Natural killer cell treated with Interleukin-12 subunit alpha and Interleukin-12 subunit beta and Interleukin-15 and Interleukin-18, amount 100 ng/mL, for 72 hours (primary cell): Measurements from ENCODE around the gene BOD1. TPM values are rescaled to one million over a fixed set of nuclear protein-coding genes. Genes with fewer than 3 reads are reported as not detected.

Source experiments
- ATAC-seq, 2 donors: fragments of 150-1000 bp; cut with Tn5 transposase in 1 of 2; sonication (Bioruptor Pico), chemical (Tn5 transposase) in 1 of 2; 2 replicates each; pipeline ENCODE4 v1.10.0; 2021
- DNase-seq: peaks from one replicate; pipeline ENCODE4 v3.0.0; 2022; ENCODE audit warnings: low spot score
- H3K27ac Mint-ChIP-seq, 2 donors: 1 replicate in 1 of 2; 2 replicates in 1 of 2; pipeline ENCODE4 v1.8.0; 2022; ENCODE audit warnings: mixed read lengths in 2 of 2, mild to moderate bottlenecking in 1 of 2, moderate library complexity in 1 of 2
- H3K27me3 Mint-ChIP-seq, 2 donors: 1 replicate in 1 of 2; 2 replicates in 1 of 2; pipeline ENCODE4 v1.8.0; 2022; ENCODE audit warnings: mixed read lengths in 2 of 2
- H3K36me3 Mint-ChIP-seq: one replicate; pipeline ENCODE4 v1.8.0; 2022; ENCODE audit warnings: mixed read lengths
- H3K4me1 Mint-ChIP-seq, 2 donors: 1 replicate in 1 of 2; 2 replicates in 1 of 2; pipeline ENCODE4 v1.8.0; 2022; ENCODE audit warnings: low read depth in 2 of 2, mixed read lengths in 2 of 2, mild to moderate bottlenecking in 1 of 2
- H3K4me3 Mint-ChIP-seq: one replicate; pipeline ENCODE4 v1.8.0; 2022; ENCODE audit warnings: mixed read lengths
- H3K9me3 Mint-ChIP-seq: 2 replicates; pipeline ENCODE4 v1.8.0; 2022; ENCODE audit warnings: mixed read lengths
- total RNA-seq, 2 donors: library from RNA; stranded (reverse); gene quantifications; one replicate each; pipeline ENCODE4 v1.2.3, GENCODE V29; 2022

BOD1 gene
- total RNA-seq = 10 to 100 TPM; 16.3 to 24.4 TPM

DNA sequence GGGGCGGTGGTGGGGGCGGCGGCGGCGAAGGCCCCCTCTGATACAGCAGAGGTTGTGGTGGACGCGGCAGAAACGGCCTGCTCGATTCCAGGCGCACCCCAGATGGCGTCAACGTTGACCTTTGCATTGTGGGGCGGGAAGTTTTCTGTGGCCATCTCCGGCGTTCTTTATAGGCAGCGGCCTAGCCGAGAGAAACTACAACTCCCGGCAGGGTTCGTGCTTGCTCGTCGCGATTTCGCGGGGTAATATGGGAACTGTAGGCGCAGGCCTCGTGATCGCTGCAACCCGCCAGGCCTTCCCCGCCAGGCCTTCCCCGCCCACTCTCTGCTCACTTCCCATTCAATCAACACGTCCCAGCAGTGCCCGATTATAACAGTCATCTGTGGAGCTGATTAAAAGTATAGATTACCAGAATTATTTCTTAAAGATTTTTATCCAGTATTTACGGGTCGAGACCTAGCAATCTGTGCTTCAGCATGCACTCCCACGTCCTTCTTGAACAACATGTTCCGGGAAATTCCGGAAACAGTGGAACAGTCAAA is at the start of gene BOD1:
Gene BOD1 (minus strand): TSS at position 74 of the 542 bp plus-strand sequence. CDS start 214 bp downstream, outside the sequence.
- Mint-ChIP-seq H3K36me3 (peaks cover 5% of the 10 kb centered on the region), H3K4me3 (peak within 1 kb of the TSS; percentile 89), H3K27ac (peak within 1 kb of the TSS; percentile 68 to 93), H3K9me3 (no peaks in the 10 kb centered on the region), H3K4me1 (peaks cover 30 to 36% of the 10 kb centered on the region in 2 donors), H3K27me3 (no peaks in the 10 kb centered on the region)
- ATAC-seq (peak; percentile 99), DNase-seq (peak; percentile 96)

- Mint-ChIP-seq H3K27ac (no peak overlapping the region), H3K4me3 (no peak overlapping the region), H3K27me3 (peaks cover 9 to 15% of the 10 kb centered on the region in 2 donors), H3K9me3 (no peaks in the 10 kb centered on the region), H3K4me1 (no peaks in the 10 kb centered on the region), H3K36me3 (no peaks in the 10 kb centered on the region)
- ATAC-seq (no peak), DNase-seq (no peak)
These were observed 48.9 kb upstream of the BOD1 start for GRCh38 chr5:173665326-173665725.

GRCh38 chr5:173664154-173664526 is 47.7 kb upstream of the BOD1 start:
- Mint-ChIP-seq H3K36me3 (no peaks in the 10 kb centered on the region), H3K9me3 (no peaks in the 10 kb centered on the region), H3K4me1 (no peaks in the 10 kb centered on the region), H3K27me3 (peaks cover 6 to 15% of the 10 kb centered on the region in 2 donors), H3K27ac (no peak overlapping the region), H3K4me3 (no peak overlapping the region)
- no peak for ATAC-seq
- DNase-seq = no peak

- Mint-ChIP-seq H3K27me3 (peaks cover 8 to 15% of the 10 kb centered on the region in 2 donors), H3K27ac (no peak overlapping the region), H3K4me3 (no peak overlapping the region), H3K9me3 (no peaks in the 10 kb centered on the region), H3K4me1 (no peaks in the 10 kb centered on the region), H3K36me3 (no peaks in the 10 kb centered on the region)
- DNase-seq = no peak
- ATAC-seq = no peak
These were observed 47.1 kb upstream of the BOD1 start for GRCh38 chr5:173663352-173664153.

DNA sequence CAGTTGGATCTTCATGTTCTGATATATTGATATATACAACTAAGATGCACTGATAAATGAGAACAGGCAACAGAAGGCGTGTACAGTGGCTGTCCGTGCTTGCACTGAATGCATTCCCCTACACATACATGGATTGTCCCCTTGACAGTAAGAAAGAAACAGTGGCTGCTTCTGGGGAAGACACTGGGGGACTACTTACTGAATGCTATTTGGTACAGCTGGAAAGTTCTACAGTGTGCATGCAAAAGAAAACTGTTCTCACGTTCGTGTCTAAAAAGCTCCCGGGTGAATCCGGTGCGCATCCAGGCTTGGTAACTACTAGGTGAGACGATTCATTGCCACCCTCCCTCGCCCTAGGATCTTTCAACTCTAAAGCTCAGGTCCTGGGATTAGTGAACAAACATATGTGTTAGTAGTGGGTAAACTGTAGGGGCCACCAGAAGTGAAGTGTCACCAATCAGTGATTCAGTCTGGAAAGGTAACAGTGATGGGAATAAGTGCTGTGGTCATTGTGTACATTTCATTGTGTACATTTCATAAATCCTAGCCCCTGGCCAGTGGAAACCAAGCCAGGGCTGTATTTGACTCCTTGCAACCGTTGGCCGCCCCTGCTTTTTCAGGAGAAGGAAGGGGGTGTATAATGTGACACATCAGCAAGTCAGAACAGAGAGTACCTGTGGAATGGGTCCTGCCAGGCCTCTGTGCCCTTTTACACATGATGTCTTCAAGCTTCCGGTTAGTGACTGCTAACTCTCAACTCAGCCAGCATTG is 46.3 kb upstream of the BOD1 start:
- Mint-ChIP-seq H3K4me3 (no peak overlapping the region), H3K9me3 (no peaks in the 10 kb centered on the region), H3K27me3 (peaks cover 5 to 7% of the 10 kb centered on the region in 2 donors), H3K36me3 (no peaks in the 10 kb centered on the region), H3K4me1 (no peaks in the 10 kb centered on the region), H3K27ac (no peak overlapping the region)
- no peak for ATAC-seq
- no peak for DNase-seq

DNA sequence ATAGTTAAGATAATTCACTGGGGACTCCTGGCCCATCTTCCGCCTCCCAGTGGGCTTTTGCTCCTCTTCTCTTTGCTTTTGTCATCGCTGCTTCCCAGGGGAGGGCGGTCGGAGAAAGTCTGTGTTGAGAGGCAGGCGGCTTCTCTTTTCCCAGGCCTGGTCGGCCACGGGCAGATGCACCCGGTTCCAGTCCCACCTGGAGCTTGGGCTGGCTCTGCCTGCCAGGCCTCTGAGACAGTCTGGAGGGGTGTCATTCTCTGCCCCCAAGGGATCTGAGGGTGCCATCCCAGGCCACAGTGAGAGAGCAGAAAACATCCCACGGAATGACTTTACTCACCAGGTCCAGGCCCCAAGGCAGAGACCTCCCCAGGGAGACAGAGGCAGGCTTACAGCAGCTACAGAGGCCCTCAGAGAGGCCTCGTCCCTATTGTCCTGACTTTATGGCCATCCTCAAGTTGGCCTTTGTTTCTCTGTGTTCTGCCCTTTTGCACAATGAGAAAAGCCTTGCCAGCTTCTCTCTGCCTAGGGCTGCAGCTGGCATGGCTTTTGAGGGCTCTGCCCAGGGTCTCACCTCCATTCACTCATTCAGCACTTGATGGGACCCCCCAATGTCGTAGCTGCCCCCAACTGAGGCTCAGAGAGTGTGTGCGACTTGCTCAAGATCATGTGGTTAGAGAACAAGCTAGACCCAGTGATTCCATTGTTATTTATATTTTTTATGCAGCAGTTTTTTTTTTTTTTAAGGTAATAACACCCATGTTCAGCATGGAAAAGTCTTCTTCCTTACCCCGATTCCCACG is 44.2 kb upstream of the BOD1 start:
- H3K9me3 Mint-ChIP-seq = no peaks in the 10 kb centered on the region
- ATAC-seq (no peak), DNase-seq (no peak)
- H3K36me3 Mint-ChIP-seq = no peaks in the 10 kb centered on the region
- H3K27me3 Mint-ChIP-seq = peaks cover 0 to 9% of the 10 kb centered on the region in 2 donors
- no peaks in the 10 kb centered on the region for H3K4me1 Mint-ChIP-seq
- no peak overlapping the region for H3K27ac Mint-ChIP-seq
- no peak overlapping the region for H3K4me3 Mint-ChIP-seq

- H3K27me3 Mint-ChIP-seq = peaks cover 0 to 9% of the 10 kb centered on the region in 2 donors
- H3K36me3 Mint-ChIP-seq = no peaks in the 10 kb centered on the region
- H3K4me3 Mint-ChIP-seq = no peak overlapping the region
- no peaks in the 10 kb centered on the region for H3K4me1 Mint-ChIP-seq
- H3K27ac Mint-ChIP-seq = no peak overlapping the region
- H3K9me3 Mint-ChIP-seq = no peaks in the 10 kb centered on the region
- ATAC-seq (no peak), DNase-seq (no peak)
These were observed 43.0 kb upstream of the BOD1 start for GRCh38 chr5:173659423-173659822.

- Mint-ChIP-seq H3K36me3 (no peaks in the 10 kb centered on the region), H3K4me3 (no peak overlapping the region), H3K27me3 (peaks cover 9% of the 10 kb centered on the region in 2 donors), H3K9me3 (no peaks in the 10 kb centered on the region), H3K4me1 (no peaks in the 10 kb centered on the region), H3K27ac (no peak overlapping the region)
- ATAC-seq = no peak
- no peak for DNase-seq
These were observed 41.4 kb upstream of the BOD1 start for GRCh38 chr5:173657741-173658356.

DNA sequence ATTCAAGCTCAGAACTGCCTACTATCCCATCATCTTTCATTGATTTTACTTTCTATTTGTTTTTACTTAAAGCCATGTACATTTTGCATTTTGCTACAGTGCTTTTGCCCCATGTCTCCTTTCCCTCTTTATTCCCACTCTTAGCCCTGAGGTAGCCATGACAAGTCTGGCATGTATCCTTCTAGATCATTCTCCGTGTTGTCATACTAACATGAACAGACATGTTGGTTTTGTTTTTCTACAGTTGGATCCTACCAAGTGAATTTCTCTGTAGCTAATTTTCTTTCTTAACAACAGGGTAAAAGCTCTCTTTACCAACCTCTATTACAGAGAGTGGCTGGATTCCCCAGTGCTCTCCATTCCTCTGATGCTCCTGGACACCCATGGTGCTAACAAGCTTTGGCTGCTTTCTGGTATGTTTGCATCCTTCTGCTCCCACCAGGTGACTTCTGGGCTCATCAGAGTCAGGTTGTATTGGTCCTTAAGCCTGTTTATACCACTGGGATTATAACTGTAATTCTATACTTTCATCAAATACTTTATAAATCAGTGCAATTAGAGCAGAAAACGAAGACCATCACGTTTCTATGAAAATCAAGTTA is 38.8 kb upstream of the BOD1 start:
- no peaks in the 10 kb centered on the region for H3K4me1 Mint-ChIP-seq
- H3K27me3 Mint-ChIP-seq = peaks cover 22 to 34% of the 10 kb centered on the region in 2 donors
- H3K4me3 Mint-ChIP-seq = no peak overlapping the region
- H3K27ac Mint-ChIP-seq = no peak overlapping the region
- H3K36me3 Mint-ChIP-seq = peaks cover 8% of the 10 kb centered on the region
- no peak for ATAC-seq
- no peak for DNase-seq
- H3K9me3 Mint-ChIP-seq = peaks cover 3% of the 10 kb centered on the region

DNA sequence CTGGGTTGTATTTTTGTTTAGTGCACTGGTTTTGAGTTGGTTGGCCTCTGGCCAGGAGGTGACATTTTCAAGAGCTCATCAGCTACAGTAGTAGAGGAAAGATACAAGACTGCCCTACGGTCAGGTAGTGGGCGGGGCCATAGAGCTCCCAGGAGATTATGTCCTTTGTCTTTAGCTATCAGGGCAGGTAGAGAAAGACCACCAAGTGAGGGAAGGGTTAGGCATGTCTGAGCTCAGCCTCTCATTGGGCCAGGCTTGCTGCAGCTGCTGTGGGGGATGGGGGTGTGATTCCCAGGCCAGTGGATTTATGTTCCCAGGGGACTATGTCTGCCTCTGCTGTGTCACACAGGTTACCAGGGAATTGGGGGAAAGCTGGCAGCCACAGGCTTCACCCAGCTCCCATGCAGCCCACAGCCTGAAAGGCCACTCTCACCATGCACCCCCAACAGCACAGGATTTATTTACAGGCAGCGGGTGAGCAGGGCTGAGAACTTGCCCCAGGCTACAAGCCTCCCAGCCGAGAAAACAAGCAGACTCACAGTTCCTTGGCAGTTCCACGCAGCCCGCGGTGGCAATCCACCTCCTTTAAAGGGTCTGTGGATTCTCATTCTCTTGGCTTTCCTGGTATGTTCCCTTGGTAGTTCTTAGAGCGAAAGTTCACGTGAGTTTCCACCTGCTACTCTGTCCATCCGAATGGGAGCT is 37.5 kb upstream of the BOD1 start:
- Mint-ChIP-seq H3K36me3 (peaks cover 8% of the 10 kb centered on the region), H3K27ac (no peak overlapping the region), H3K9me3 (peaks cover 3% of the 10 kb centered on the region), H3K4me1 (no peaks in the 10 kb centered on the region), H3K27me3 (peaks cover 27 to 41% of the 10 kb centered on the region in 2 donors), H3K4me3 (no peak overlapping the region)
- no peak for ATAC-seq
- no peak for DNase-seq

- Mint-ChIP-seq H3K4me1 (no peaks in the 10 kb centered on the region), H3K4me3 (no peak overlapping the region)
- ATAC-seq = peak in 1 of 2 donors; percentile 13
These were observed 31.9 kb upstream of the BOD1 start for GRCh38 chr5:173648308-173648866.

GRCh38 chr5:173646692-173647091 is 30.2 kb upstream of the BOD1 start:
- DNase-seq = no peak
- H3K36me3 Mint-ChIP-seq = no peaks in the 10 kb centered on the region

More at GRCh38 chr5:173648308-173648866, 31.9 kb upstream of the BOD1 start:
- no peak for DNase-seq
- Mint-ChIP-seq H3K36me3 (peaks cover 8% of the 10 kb centered on the region), H3K9me3 (peaks cover 3% of the 10 kb centered on the region), H3K27me3 (peaks cover 34 to 43% of the 10 kb centered on the region in 2 donors), H3K27ac (no peak overlapping the region)

More at GRCh38 chr5:173646692-173647091, 30.2 kb upstream of the BOD1 start:
- H3K27ac Mint-ChIP-seq = no peak overlapping the region
- no peaks in the 10 kb centered on the region for H3K4me1 Mint-ChIP-seq
- no peaks in the 10 kb centered on the region for H3K9me3 Mint-ChIP-seq
- no peak for ATAC-seq
- peaks cover 26 to 28% of the 10 kb centered on the region in 2 donors for H3K27me3 Mint-ChIP-seq
- no peak overlapping the region for H3K4me3 Mint-ChIP-seq
